PC-9 (cell line): ENCODE measurements around the gene APOL6. TPM values are rescaled to one million over a fixed set of nuclear protein-coding genes. Genes with fewer than 3 reads are reported as not detected.
A peak's percentile ranks its signal among the peaks of the same experiment; 100 is the strongest.

Experiments
- BruUV-seq: library from RNA; stranded (reverse); fragments of 400-500 nt; replicated peaks from 2 replicates; lab custom pipeline; 2021; lab: Mats Ljungman, UMichigan
- CTCF ChIA-PET: fragments of 300-600 bp; sonication (Branson Sonifier 250); formaldehyde crosslinking; loops from one replicate; lab custom pipeline; 2022; ENCODE audit warnings: antibody characterized with exemption; lab: Charles Lee
- POLR2A ChIA-PET: fragments of 300-600 bp; sonication (Branson Sonifier 250); formaldehyde crosslinking; loops from one replicate; lab custom pipeline; 2022; ENCODE audit warnings: antibody characterized with exemption; ENCODE audit not compliant: unreplicated experiment; lab: Charles Lee
- DNase-seq, 2 experiments: peaks; one replicate each; pipeline versions ENCODE4 v3.0.0 to v3.0.0-alpha.2; 2015 to 2022; ENCODE audit warnings: mixed read lengths in 1 of 2
- H2AFZ ChIP-seq: fragments of 200-600 bp; sonication (generic); 2 replicates; pipeline ENCODE4 v1.8.1; 2017; ENCODE audit warnings: antibody characterized with exemption
- H3F3A ChIP-seq: fragments of 200-600 bp; sonication (generic); 2 replicates; pipeline ENCODE4 v1.8.1; 2017; ENCODE audit warnings: antibody characterized with exemption, mild to moderate bottlenecking, low read depth; ENCODE audit not compliant: insufficient read depth
- H3K27ac ChIP-seq: fragments of 200-600 bp; sonication (generic); 2 replicates; pipeline ENCODE4 v1.6.1; 2016; ENCODE audit warnings: mixed run types
- H3K27me3 ChIP-seq: fragments of 200-600 bp; sonication (generic); 2 replicates; pipeline ENCODE4 v1.6.1; 2016; ENCODE audit warnings: low read depth, mixed run types; ENCODE audit not compliant: insufficient read depth
- H3K36me3 ChIP-seq: fragments of 200-600 bp; sonication (generic); 2 replicates; pipeline ENCODE4 v1.6.1; 2016; ENCODE audit warnings: low read depth, mixed run types
- H3K4me1 ChIP-seq: fragments of 200-600 bp; sonication (generic); replicated peaks from 2 replicates; pipeline ENCODE4 v1.6.1; 2016; ENCODE audit warnings: mixed run types; ENCODE audit not compliant: insufficient read depth
- H3K4me2 ChIP-seq: fragments of 200-600 bp; sonication (generic); 2 replicates; pipeline ENCODE4 v1.6.1; 2017; ENCODE audit warnings: mixed run types
- H3K4me3 ChIP-seq: fragments of 200-600 bp; sonication (generic); 2 replicates; pipeline ENCODE4 v1.6.1; 2016; ENCODE audit warnings: mixed run types
- H3K79me2 ChIP-seq: fragments of 200-600 bp; sonication (generic); 2 replicates; pipeline ENCODE4 v1.6.1; 2017; ENCODE audit warnings: low read depth, mixed run types
- H3K9me2 ChIP-seq: fragments of 200-600 bp; sonication (generic); 2 replicates; pipeline ENCODE4 v1.8.1; 2017; ENCODE audit warnings: mild to moderate bottlenecking; ENCODE audit not compliant: insufficient read depth
- H3K9me3 ChIP-seq: fragments of 200-600 bp; sonication (generic); 2 replicates; pipeline ENCODE4 v1.8.1; 2016; ENCODE audit warnings: low read depth; ENCODE audit not compliant: insufficient read depth
- H4K20me1 ChIP-seq: fragments of 200-600 bp; sonication (generic); 2 replicates; pipeline ENCODE4 v1.8.1; 2017; ENCODE audit not compliant: insufficient read depth
- CTCF ChIP-seq: fragments of 200-600 bp; sonication (generic); conservative IDR thresholded peaks from 2 replicates; pipeline ENCODE4 v1.6.1; 2017; ENCODE audit warnings: mixed run types, antibody characterized with exemption, mild to moderate bottlenecking, moderate library complexity
- EZH2 ChIP-seq: fragments of 200-600 bp; sonication (generic); IDR thresholded peaks from 2 replicates; pipeline ENCODE4 v1.8.0; 2017; ENCODE audit warnings: antibody characterized with exemption, low read depth
- intact Hi-C: fragments of 100-400 bp; cut with micrococcal nuclease; formaldehyde crosslinking; loops from one replicate; pipeline ENCODE4 v1.10.0; 2022; ENCODE audit not compliant: unreplicated experiment
- total RNA-seq: library from RNA; stranded (reverse); gene quantifications from 2 replicates; pipeline ENCODE4 v1.2.3, GENCODE V29; 2021

Gene APOL6
- total RNA-seq, 1 experiment from 2014 or later = 18.6 TPM

GRCh38 chr22:35605851-35606481, 42.3 kb upstream of the APOL6 start:
- ChIA-PET CTCF (no interaction called here), POLR2A (interaction anchor here (0.6 kb wide), 1 partner anchor 10 kb away, joined by 3 read pairs; no protein-coding TSS in a partner anchor)
- Histone ChIP-seq H3K9me2 (no peaks in the 10 kb centered on the region), H3K27me3 (no peaks in the 10 kb centered on the region), H4K20me1 (no peaks in the 10 kb centered on the region), H3K36me3 (no peaks in the 10 kb centered on the region), H3K4me2 (peak overlapping the region; percentile 67), H2AFZ (no peak overlapping the region), H3F3A (peaks cover 65% of the 10 kb centered on the region), H3K9me3 (no peaks in the 10 kb centered on the region), H3K79me2 (no peaks in the 10 kb centered on the region), H3K4me1 (peaks cover 69% of the 10 kb centered on the region), H3K4me3 (no peak overlapping the region), H3K27ac (peak overlapping the region; percentile 91)
- BruUV-seq = no TSS peak
- no peak for TF ChIP-seq EZH2
- intact Hi-C loops = no loop called here
- DNase-seq = no peak

GRCh38 chr22:35606916-35607315, 41.3 kb upstream of the APOL6 start:
- no peaks in the 10 kb centered on the region for H3K27me3 ChIP-seq
- no peaks in the 10 kb centered on the region for H3K79me2 ChIP-seq
- no peaks in the 10 kb centered on the region for H3K36me3 ChIP-seq
- peak overlapping the region; percentile 91 for H3K27ac ChIP-seq
- H3F3A ChIP-seq = peaks cover 65% of the 10 kb centered on the region
- H4K20me1 ChIP-seq = no peaks in the 10 kb centered on the region
- POLR2A ChIA-PET = interaction anchor here (0.6 kb wide), 1 partner anchor 9 kb away, joined by 3 read pairs; no protein-coding TSS in a partner anchor
- intact Hi-C loops = no loop called here
- no peak for DNase-seq
- no peaks in the 10 kb centered on the region for H3K9me3 ChIP-seq
- H2AFZ ChIP-seq = no peak overlapping the region
- TF ChIP-seq EZH2 (no peak), CTCF (no peak)
- no peaks in the 10 kb centered on the region for H3K9me2 ChIP-seq
- BruUV-seq = no TSS peak
- CTCF ChIA-PET = no interaction called here
- peak overlapping the region; percentile 23 for H3K4me2 ChIP-seq
- no peak overlapping the region for H3K4me3 ChIP-seq
- H3K4me1 ChIP-seq = peaks cover 68% of the 10 kb centered on the region

GRCh38 chr22:35608088-35608487, 40.2 kb upstream of the APOL6 start:
- DNase-seq = no peak
- H3K27me3 ChIP-seq = no peaks in the 10 kb centered on the region
- H3K4me3 ChIP-seq = no peak overlapping the region
- no peaks in the 10 kb centered on the region for H3K9me3 ChIP-seq
- ChIA-PET CTCF (no interaction called here), POLR2A (no interaction called here)
- H3F3A ChIP-seq = peaks cover 66% of the 10 kb centered on the region
- intact Hi-C loops = no loop called here
- peaks cover 69% of the 10 kb centered on the region for H3K4me1 ChIP-seq
- no peak overlapping the region for H3K27ac ChIP-seq
- no peak overlapping the region for H3K4me2 ChIP-seq
- no TSS peak for BruUV-seq
- H2AFZ ChIP-seq = no peak overlapping the region
- H3K9me2 ChIP-seq = no peaks in the 10 kb centered on the region
- H3K79me2 ChIP-seq = no peaks in the 10 kb centered on the region
- H4K20me1 ChIP-seq = no peaks in the 10 kb centered on the region
- H3K36me3 ChIP-seq = no peaks in the 10 kb centered on the region
- no peak for TF ChIP-seq CTCF
- TF ChIP-seq EZH2 = no peak

- no peaks in the 10 kb centered on the region for H3K27me3 ChIP-seq
- H3K9me2 ChIP-seq = no peaks in the 10 kb centered on the region
- POLR2A ChIA-PET = no interaction called here
- H3F3A ChIP-seq = peaks cover 58% of the 10 kb centered on the region
- no peak overlapping the region for H3K4me3 ChIP-seq
- no peak overlapping the region for H2AFZ ChIP-seq
- DNase-seq = no peak
- CTCF ChIA-PET = no interaction called here
- TF ChIP-seq EZH2 = no peak
- TF ChIP-seq CTCF = no peak
- no peaks in the 10 kb centered on the region for H4K20me1 ChIP-seq
- no TSS peak for BruUV-seq
- no peaks in the 10 kb centered on the region for H3K9me3 ChIP-seq
- H3K79me2 ChIP-seq = no peaks in the 10 kb centered on the region
- intact Hi-C loops = no loop called here
- H3K27ac ChIP-seq = no peak overlapping the region
- H3K4me2 ChIP-seq = no peak overlapping the region
- no peaks in the 10 kb centered on the region for H3K36me3 ChIP-seq
- H3K4me1 ChIP-seq = peaks cover 58% of the 10 kb centered on the region
These were observed 39.0 kb upstream of the APOL6 start for GRCh38 chr22:35609261-35609660.
